HG03103 (cell line): Measurements from ENCODE around the gene WBP1L.
A peak's percentile ranks its signal among the peaks of the same experiment; 100 is the strongest.

Source experiments
- ATAC-seq: cut with Tn5 transposase; IDR thresholded peaks from one replicate; pipeline ENCODE4 v1.9.1; 2021; ENCODE audit warnings: low read depth; ENCODE audit not compliant: unreplicated experiment

WBP1L gene

GRCh38 chr10:102777711-102778453 is 34.1 kb downstream of the WBP1L start:
- ATAC-seq: no peak

- ATAC-seq: no peak
Measured at GRCh38 chr10:102778781-102779180, 35.0 kb downstream of the WBP1L start.

- no peak for ATAC-seq
Measured at GRCh38 chr10:102779680-102780526, 36.2 kb downstream of the WBP1L start.

- no peak for ATAC-seq
Measured at GRCh38 chr10:102780527-102780808, 36.7 kb downstream of the WBP1L start.

- no peak for ATAC-seq
Measured at GRCh38 chr10:102781090-102781920, 37.6 kb downstream of the WBP1L start.

- ATAC-seq: no peak
Measured at GRCh38 chr10:102781921-102782557, 38.3 kb downstream of the WBP1L start.

GRCh38 chr10:102782673-102783551 is 39.2 kb downstream of the WBP1L start:
- ATAC-seq: no peak

GRCh38 chr10:102783568-102783967 is 39.8 kb downstream of the WBP1L start:
- ATAC-seq: no peak

GRCh38 chr10:102785818-102786217 is 42.1 kb downstream of the WBP1L start:
- no peak for ATAC-seq

GRCh38 chr10:102791754-102792395 is 48.1 kb downstream of the WBP1L start:
- no peak for ATAC-seq

- ATAC-seq: peak; percentile 6
Measured at GRCh38 chr10:102795453-102796406, 52.0 kb downstream of the WBP1L start.

- peak; percentile 93 for ATAC-seq
Measured at GRCh38 chr10:102796407-102797176, 52.8 kb downstream of the WBP1L start.

GRCh38 chr10:102799691-102800471 is 56.1 kb downstream of the WBP1L start:
- no peak for ATAC-seq

- ATAC-seq: no peak
Measured at GRCh38 chr10:102800611-102801335, 57.0 kb downstream of the WBP1L start.

GRCh38 chr10:102801496-102801895 is 57.7 kb downstream of the WBP1L start:
- no peak for ATAC-seq

- no peak for ATAC-seq
Measured at GRCh38 chr10:102801978-102802377, 58.2 kb downstream of the WBP1L start.
